CD14-positive monocyte (primary cell): ENCODE data around the gene GRM4. TPM values are rescaled to one million over a fixed set of nuclear protein-coding genes. Genes with fewer than 3 reads are reported as not detected.

ENCODE experiments used
- DNase-seq, 3 donors: peaks; one replicate each; pipeline ENCODE4 v3.0.0-alpha.2; 2011 to 2022
- H2AFZ ChIP-seq: 2 replicates; pipeline ENCODE4 v1.6.0; 2012; ENCODE audit warnings: mild to moderate bottlenecking, low read depth, low read length, inconsistent platforms; ENCODE audit not compliant: insufficient read depth, poor library complexity, severe bottlenecking
- H3K27ac ChIP-seq, 2 donors: 1 replicate in 1 of 2; 2 replicates in 1 of 2; pipeline ENCODE4 v1.5.1; 2012 to 2013; ENCODE audit warnings: low read length in 2 of 2, control low read depth in 1 of 2, inconsistent platforms in 1 of 2, low read depth in 1 of 2, mild to moderate bottlenecking in 1 of 2
- H3K27me3 ChIP-seq, 2 donors: one replicate each; pipeline versions ENCODE4 v1.6.0 to v1.6.1; 2011 to 2013; ENCODE audit warnings: low read length in 2 of 2; ENCODE audit not compliant: control insufficient read depth in 2 of 2, insufficient read depth in 2 of 2
- H3K36me3 ChIP-seq, 2 donors: replicated peaks in 1 of 2; 1 replicate in 1 of 2; 2 replicates in 1 of 2; pipeline versions ENCODE4 v1.5.1 to v1.6.1; 2012 to 2013; ENCODE audit warnings: low read length in 2 of 2, control low read depth in 1 of 2, inconsistent platforms in 1 of 2, mild to moderate bottlenecking in 1 of 2; ENCODE audit not compliant: insufficient read depth in 2 of 2, control insufficient read depth in 1 of 2
- H3K4me1 ChIP-seq, 2 donors: 1 replicate in 1 of 2; 2 replicates in 1 of 2; pipeline versions ENCODE4 v1.5.1 to v1.6.1; 2012 to 2013; ENCODE audit warnings: low read length in 2 of 2, control low read depth in 1 of 2, inconsistent platforms in 1 of 2, mild to moderate bottlenecking in 1 of 2, moderate library complexity in 1 of 2; ENCODE audit not compliant: insufficient read depth in 2 of 2, control insufficient read depth in 1 of 2
- H3K4me2 ChIP-seq: replicated peaks from 2 replicates; pipeline ENCODE3; 2012; ENCODE audit warnings: low read length, moderate library complexity, mild to moderate bottlenecking; ENCODE audit not compliant: poor library complexity, severe bottlenecking; ENCODE audit errors: extremely low read depth
- H3K4me3 ChIP-seq, 3 experiments: fragments of 200-600 bp in 1 of 3; sonication (generic) in 1 of 3; replicated peaks in 1 of 3; 1 replicate in 2 of 3; 2 replicates in 1 of 3; pipeline ENCODE4 v1.5.1; 2011 to 2013; ENCODE audit warnings: low read length in 3 of 3, mild to moderate bottlenecking in 3 of 3, control low read depth in 2 of 3, low read depth in 2 of 3, inconsistent platforms in 1 of 3, moderate library complexity in 1 of 3
- H3K79me2 ChIP-seq: 2 replicates; pipeline ENCODE4 v1.6.0; 2012; ENCODE audit warnings: mild to moderate bottlenecking, control low read depth, inconsistent platforms, low read length, moderate library complexity; ENCODE audit not compliant: insufficient read depth
- H3K9ac ChIP-seq: 2 replicates; pipeline ENCODE4 v1.6.0; 2017; ENCODE audit warnings: low read length, mild to moderate bottlenecking; ENCODE audit not compliant: insufficient read depth, poor library complexity, severe bottlenecking
- H3K9me3 ChIP-seq, 2 donors: replicated peaks in 1 of 2; 1 replicate in 1 of 2; 2 replicates in 1 of 2; pipeline versions ENCODE4 v1.5.1 to v1.6.1; 2012 to 2013; ENCODE audit warnings: low read length in 2 of 2, control low read depth in 1 of 2; ENCODE audit not compliant: control insufficient read depth in 1 of 2, insufficient read depth in 1 of 2
- H4K20me1 ChIP-seq: 2 replicates; pipeline ENCODE4 v1.6.0; 2012; ENCODE audit warnings: mild to moderate bottlenecking, low read length, control low read depth, moderate library complexity; ENCODE audit not compliant: insufficient read depth
- H3K27ac Mint-ChIP-seq, 7 donors: one replicate each; pipeline ENCODE4 v1.8.0; 2020; ENCODE audit warnings: mild to moderate bottlenecking in 7 of 7, mixed read lengths in 7 of 7, moderate library complexity in 6 of 7, inconsistent platforms in 2 of 7
- H3K27me3 Mint-ChIP-seq, 3 donors: one replicate each; pipeline ENCODE4 v1.8.0; 2021 to 2022; ENCODE audit warnings: low read depth in 3 of 3, mild to moderate bottlenecking in 3 of 3, mixed read lengths in 3 of 3, moderate library complexity in 3 of 3, inconsistent platforms in 1 of 3
- H3K36me3 Mint-ChIP-seq, 2 donors: one replicate each; pipeline ENCODE4 v1.8.0; 2020; ENCODE audit warnings: mixed read lengths in 2 of 2, inconsistent platforms in 1 of 2, mild to moderate bottlenecking in 1 of 2
- H3K4me1 Mint-ChIP-seq: one replicate; pipeline ENCODE4 v1.8.0; 2020; ENCODE audit warnings: mild to moderate bottlenecking, mixed read lengths
- H3K4me3 Mint-ChIP-seq, 2 donors: one replicate each; pipeline ENCODE4 v1.8.0; 2020; ENCODE audit warnings: mild to moderate bottlenecking in 2 of 2, mixed read lengths in 2 of 2, moderate library complexity in 1 of 2
- H3K9me3 Mint-ChIP-seq, 7 donors: one replicate each; pipeline ENCODE4 v1.8.0; 2020 to 2022; ENCODE audit warnings: mixed read lengths in 7 of 7, mild to moderate bottlenecking in 6 of 7, moderate library complexity in 6 of 7, inconsistent platforms in 2 of 7
- CTCF ChIP-seq: fragments of 200-600 bp; IDR thresholded peaks from one replicate; pipeline ENCODE4 v1.8.0; 2022; ENCODE audit warnings: antibody characterized with exemption, mild to moderate bottlenecking
- WGBS: methylation state at CpG from one replicate; pipeline ENCODE4 v1.1.5; 2013; ENCODE audit warnings: missing lambda C conversion rate; ENCODE audit not compliant: insufficient coverage; 5-methylcytosine and 5-hydroxymethylcytosine counted together
- intact Hi-C, 2 donors: fragments of 100-400 bp; cut with micrococcal nuclease; formaldehyde crosslinking; loops; one replicate each; pipeline versions ENCODE4 v1.15.0 to v1.15.1; 2023
- polyA plus RNA-seq, 3 donors: library from polyadenylated mRNA; depleted of rRNA in 1 of 3; unstranded in 2 of 3; stranded (reverse) in 1 of 3; fragments of 300-500 nt in 2 of 3; fragments of >200 nt in 1 of 3; fragmentation: Illumina TruSeq in 2 of 3; gene quantifications; 1 replicate in 2 of 3; 2 replicates in 1 of 3; pipeline ENCODE4 v1.2.3, GENCODE V29; 2012 to 2021

Gene GRM4
- polyA plus RNA-seq, 3 donors = not detected

DNA sequence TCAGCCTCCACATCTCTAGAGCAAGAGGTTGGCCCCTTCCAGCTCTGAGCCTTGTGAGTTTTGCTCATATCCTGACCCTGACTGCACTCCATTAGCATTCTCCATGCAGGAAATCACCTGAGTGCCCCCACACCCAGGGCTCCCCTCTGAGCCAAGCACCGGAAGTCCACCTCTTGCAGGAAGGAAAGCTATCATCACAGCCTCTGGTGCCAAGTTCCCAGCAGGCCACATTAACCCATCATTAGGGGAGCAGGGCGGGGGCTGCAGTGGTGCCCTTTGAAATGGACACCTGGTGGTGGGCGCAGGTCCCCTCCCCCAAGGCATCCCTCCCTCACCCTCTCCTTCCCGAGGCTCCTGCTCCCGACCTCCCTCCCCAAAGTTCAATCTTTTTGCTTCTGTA is 16.1 kb downstream of the GRM4 start:
- peaks cover 4% of the 10 kb centered on the region for H3K4me1 Mint-ChIP-seq
- Histone ChIP-seq H3K4me1 (no peaks in the 10 kb centered on the region), H3K4me3 (no peak overlapping the region), H3K27me3 (no peaks in the 10 kb centered on the region), H3K27ac (no peak overlapping the region), H3K36me3 (no peaks in the 10 kb centered on the region), H3K4me2 (no peak overlapping the region), H3K79me2 (no peaks in the 10 kb centered on the region), H4K20me1 (no peaks in the 10 kb centered on the region), H3K9me3 (no peaks in the 10 kb centered on the region), H3K9ac (no peak overlapping the region), H2AFZ (no peak overlapping the region)
- H3K9me3 Mint-ChIP-seq = peaks cover 0 to 2% (median 0%) of the 10 kb centered on the region in 7 donors
- H3K36me3 Mint-ChIP-seq = no peaks in the 10 kb centered on the region
- no peak overlapping the region for H3K4me3 Mint-ChIP-seq
- H3K27ac Mint-ChIP-seq = peak overlapping the region in 1 of 7 donors; percentile 15
- intact Hi-C loops = no loop called here
- TF ChIP-seq CTCF = no peak
- DNase-seq = no peak
- 38% methylated on average over 5 of the region's 5 CpGs for WGBS
- peaks cover 7 to 29% (median 25%) of the 10 kb centered on the region in 3 donors for H3K27me3 Mint-ChIP-seq

DNA sequence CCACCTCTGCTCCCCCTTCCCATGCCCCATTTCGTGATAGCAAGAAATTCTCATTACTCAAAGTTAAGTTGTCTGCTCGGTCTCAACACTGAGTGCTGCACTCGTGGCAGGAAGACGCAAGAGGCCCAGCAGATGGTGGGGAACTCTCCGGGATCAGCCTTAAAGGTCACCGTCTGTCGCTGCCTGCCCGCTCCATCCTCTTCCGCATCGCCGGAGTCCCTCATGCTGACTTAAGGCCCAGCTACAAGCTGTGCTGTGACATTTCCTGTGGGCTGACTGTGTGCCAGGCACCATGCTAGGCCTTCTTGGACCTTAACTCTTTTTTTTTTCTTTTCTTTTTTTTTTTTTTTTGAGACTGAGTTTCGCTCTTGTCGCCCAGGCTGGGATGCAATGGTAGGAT is 17.8 kb downstream of the GRM4 start:
- no peaks in the 10 kb centered on the region for H3K4me1 ChIP-seq
- Mint-ChIP-seq H3K4me3 (no peak overlapping the region), H3K4me1 (peaks cover 4% of the 10 kb centered on the region), H3K36me3 (no peaks in the 10 kb centered on the region), H3K27me3 (peaks cover 5 to 31% (median 25%) of the 10 kb centered on the region in 3 donors), H3K27ac (no peak overlapping the region), H3K9me3 (peaks cover 0 to 2% (median 0%) of the 10 kb centered on the region in 7 donors)
- no peak overlapping the region for H3K27ac ChIP-seq
- no peaks in the 10 kb centered on the region for H3K27me3 ChIP-seq
- H3K9me3 ChIP-seq = no peaks in the 10 kb centered on the region
- no peaks in the 10 kb centered on the region for H4K20me1 ChIP-seq
- DNase-seq = no peak
- intact Hi-C loops = no loop called here
- WGBS = 89% methylated on average over 13 of the region's 13 CpGs
- H3K36me3 ChIP-seq = no peaks in the 10 kb centered on the region
- TF ChIP-seq CTCF = no peak
- H2AFZ ChIP-seq = no peak overlapping the region
- H3K9ac ChIP-seq = no peak overlapping the region
- no peak overlapping the region for H3K4me3 ChIP-seq
- H3K4me2 ChIP-seq = no peak overlapping the region
- H3K79me2 ChIP-seq = no peaks in the 10 kb centered on the region
